ENCODE measurements around the gene RFC1.

- TF ChIP-seq CTCF (IDR thresholded peaks at IDR 0.05) = no peak
- TF ChIP-seq POLR2A (IDR thresholded peaks at IDR 0.05) = no peak
- no peak for TF ChIP-seq POLR2AphosphoS5 (IDR thresholded peaks at IDR 0.05; ENCODE audit: insufficient read depth in 1 of 2, low read depth in 1 of 2)
Observed at GRCh38 chr4:39324897-39325613, 41.1 kb downstream of the RFC1 start.
